PC-9 (cell line): Measurements from ENCODE around the gene MVP. TPM values are rescaled to one million over a fixed set of nuclear protein-coding genes. Genes with fewer than 3 reads are reported as not detected.
A peak's percentile ranks its signal among the peaks of the same experiment; 100 is the strongest.

Experiments
- BruUV-seq: library from RNA; stranded (reverse); fragments of 400-500 nt; replicated peaks from 2 replicates; lab custom pipeline; 2021; lab: Mats Ljungman, UMichigan
- CTCF ChIA-PET: fragments of 300-600 bp; sonication (Branson Sonifier 250); formaldehyde crosslinking; loops from one replicate; lab custom pipeline; 2022; ENCODE audit warnings: antibody characterized with exemption; lab: Charles Lee
- POLR2A ChIA-PET: fragments of 300-600 bp; sonication (Branson Sonifier 250); formaldehyde crosslinking; loops from one replicate; lab custom pipeline; 2022; ENCODE audit warnings: antibody characterized with exemption; ENCODE audit not compliant: unreplicated experiment; lab: Charles Lee
- DNase-seq, 2 experiments: peaks; one replicate each; pipeline versions ENCODE4 v3.0.0 to v3.0.0-alpha.2; 2015 to 2022; ENCODE audit warnings: mixed read lengths in 1 of 2
- H2AFZ ChIP-seq: fragments of 200-600 bp; sonication (generic); 2 replicates; pipeline ENCODE4 v1.8.1; 2017; ENCODE audit warnings: antibody characterized with exemption
- H3F3A ChIP-seq: fragments of 200-600 bp; sonication (generic); 2 replicates; pipeline ENCODE4 v1.8.1; 2017; ENCODE audit warnings: antibody characterized with exemption, mild to moderate bottlenecking, low read depth; ENCODE audit not compliant: insufficient read depth
- H3K27ac ChIP-seq: fragments of 200-600 bp; sonication (generic); 2 replicates; pipeline ENCODE4 v1.6.1; 2016; ENCODE audit warnings: mixed run types
- H3K27me3 ChIP-seq: fragments of 200-600 bp; sonication (generic); 2 replicates; pipeline ENCODE4 v1.6.1; 2016; ENCODE audit warnings: low read depth, mixed run types; ENCODE audit not compliant: insufficient read depth
- H3K36me3 ChIP-seq: fragments of 200-600 bp; sonication (generic); 2 replicates; pipeline ENCODE4 v1.6.1; 2016; ENCODE audit warnings: low read depth, mixed run types
- H3K4me1 ChIP-seq: fragments of 200-600 bp; sonication (generic); replicated peaks from 2 replicates; pipeline ENCODE4 v1.6.1; 2016; ENCODE audit warnings: mixed run types; ENCODE audit not compliant: insufficient read depth
- H3K4me2 ChIP-seq: fragments of 200-600 bp; sonication (generic); 2 replicates; pipeline ENCODE4 v1.6.1; 2017; ENCODE audit warnings: mixed run types
- H3K4me3 ChIP-seq: fragments of 200-600 bp; sonication (generic); 2 replicates; pipeline ENCODE4 v1.6.1; 2016; ENCODE audit warnings: mixed run types
- H3K79me2 ChIP-seq: fragments of 200-600 bp; sonication (generic); 2 replicates; pipeline ENCODE4 v1.6.1; 2017; ENCODE audit warnings: low read depth, mixed run types
- H3K9me2 ChIP-seq: fragments of 200-600 bp; sonication (generic); 2 replicates; pipeline ENCODE4 v1.8.1; 2017; ENCODE audit warnings: mild to moderate bottlenecking; ENCODE audit not compliant: insufficient read depth
- H3K9me3 ChIP-seq: fragments of 200-600 bp; sonication (generic); 2 replicates; pipeline ENCODE4 v1.8.1; 2016; ENCODE audit warnings: low read depth; ENCODE audit not compliant: insufficient read depth
- H4K20me1 ChIP-seq: fragments of 200-600 bp; sonication (generic); 2 replicates; pipeline ENCODE4 v1.8.1; 2017; ENCODE audit not compliant: insufficient read depth
- CTCF ChIP-seq: fragments of 200-600 bp; sonication (generic); conservative IDR thresholded peaks from 2 replicates; pipeline ENCODE4 v1.6.1; 2017; ENCODE audit warnings: mixed run types, antibody characterized with exemption, mild to moderate bottlenecking, moderate library complexity
- EZH2 ChIP-seq: fragments of 200-600 bp; sonication (generic); IDR thresholded peaks from 2 replicates; pipeline ENCODE4 v1.8.0; 2017; ENCODE audit warnings: antibody characterized with exemption, low read depth
- intact Hi-C: fragments of 100-400 bp; cut with micrococcal nuclease; formaldehyde crosslinking; loops from one replicate; pipeline ENCODE4 v1.10.0; 2022; ENCODE audit not compliant: unreplicated experiment
- total RNA-seq: library from RNA; stranded (reverse); gene quantifications from 2 replicates; pipeline ENCODE4 v1.2.3, GENCODE V29; 2021

Gene MVP
- total RNA-seq, 1 experiment from 2014 or later = 208 TPM

- Histone ChIP-seq H3F3A (peaks cover 58% of the 10 kb centered on the region), H3K27ac (0 out of 2 replicates have a peak overlapping the region, but pooled peaks have one; percentile 9), H3K36me3 (0 out of 2 replicates have a peak, but pooled peaks cover 9% of the 10 kb centered on the region), H3K4me1 (peaks cover 44% of the 10 kb centered on the region), H2AFZ (peak overlapping the region; percentile 68), H3K9me2 (no peaks in the 10 kb centered on the region), H3K79me2 (peaks cover 17% of the 10 kb centered on the region), H3K4me3 (peak overlapping the region; percentile 58), H4K20me1 (peaks cover 10% of the 10 kb centered on the region; the same call in 1 of the 2 replicates), H3K9me3 (no peaks in the 10 kb centered on the region), H3K27me3 (no peaks in the 10 kb centered on the region), H3K4me2 (peak overlapping the region; percentile 91)
- intact Hi-C loops = loop anchor here (2.0 to 10.0 kb wide), 2 partner anchors 183 to 217 kb away; partner anchors contain the start of gene HIRIP3
- peak; percentile 93 to 99 for DNase-seq
- no TSS peak for BruUV-seq
- TF ChIP-seq EZH2 = no peak
- no peak for TF ChIP-seq CTCF
- ChIA-PET POLR2A (interaction anchor here (0.6 kb wide), 3 partner anchors 9 to 283 kb away, joined by 3 to 5 read pairs (median 3); partner anchors contain the start of gene MVP), CTCF (interaction anchor here (0.6 to 0.9 kb wide), 3 partner anchors 37 to 88 kb away, joined by 3 to 15 read pairs (median 8); partner anchors contain the start of genes CDIPT and SEZ6L2)
Measured at GRCh38 chr16:29811170-29811895, 8.9 kb upstream of the MVP start.

GRCh38 chr16:29811896-29812665 lies 8.2 kb upstream of the MVP start, which contains the start of gene PRRT2:
TSS of gene PRRT2 (plus strand) at chr16:29812193. CDS start at chr16:29813055, 862 bp downstream.
- 0 out of 2 replicates have a peak, but pooled peaks have one; percentile 39 for TF ChIP-seq EZH2
- no peak for TF ChIP-seq CTCF
- Histone ChIP-seq H3F3A (peaks cover 58% of the 10 kb centered on the region), H2AFZ (peak within 1 kb of the TSS; percentile 68), H4K20me1 (peaks cover 10% of the 10 kb centered on the region; the same call in 1 of the 2 replicates), H3K79me2 (peaks cover 21% of the 10 kb centered on the region), H3K27ac (0 out of 2 replicates have a peak within 1 kb of the TSS, but pooled peaks have one; percentile 9), H3K27me3 (no peaks in the 10 kb centered on the region), H3K4me1 (peaks cover 44% of the 10 kb centered on the region), H3K36me3 (0 out of 2 replicates have a peak, but pooled peaks cover 9% of the 10 kb centered on the region), H3K4me2 (peak within 1 kb of the TSS; percentile 91), H3K4me3 (peak within 1 kb of the TSS; percentile 58), H3K9me3 (no peaks in the 10 kb centered on the region), H3K9me2 (no peaks in the 10 kb centered on the region)
- intact Hi-C loops = loop anchor here (2.0 to 10.0 kb wide), 2 partner anchors 183 to 217 kb away; partner anchors contain the start of gene HIRIP3
- BruUV-seq = no TSS peak
- peak in 1 of 2 experiments; percentile 57 for DNase-seq
- POLR2A ChIA-PET = interaction anchor here (0.6 kb wide), 3 partner anchors 10 to 282 kb away, joined by 3 to 5 read pairs (median 4); no protein-coding TSS in a partner anchor
- CTCF ChIA-PET = interaction anchor here (0.6 to 0.9 kb wide), 3 partner anchors 36 to 87 kb away, joined by 3 to 15 read pairs (median 8); partner anchors contain the start of genes CDIPT and SEZ6L2
